Upper lobe of left lung (tissue), 6 donors: ENCODE data around the gene NELFB. TPM values are rescaled to one million over a fixed set of nuclear protein-coding genes. Genes with fewer than 3 reads are reported as not detected.

ENCODE experiments used
- ATAC-seq, 2 donors: fragments of 200-7000 bp; cut with Tn5 transposase; one replicate each; pipeline ENCODE4 v1.9.1; 2022; ENCODE audit warnings: mild to moderate bottlenecking in 2 of 2, moderate library complexity in 2 of 2; ENCODE audit not compliant: low FRiP score in 2 of 2
- DNase-seq, 2 donors: peaks; one replicate each; pipeline ENCODE4 v3.0.0-alpha.2; 2019 to 2020
- H3K27ac ChIP-seq, 4 donors: fragments of 200-600 bp; sonication (generic); one replicate each; pipeline ENCODE4 v1.5.1; 2016 to 2019
- H3K27me3 ChIP-seq, 4 donors: fragments of 200-600 bp; sonication (generic); one replicate each; pipeline ENCODE4 v1.5.1; 2017 to 2019
- H3K36me3 ChIP-seq, 4 donors: fragments of 200-600 bp; sonication (generic); one replicate each; pipeline ENCODE4 v1.5.1; 2016 to 2019
- H3K4me1 ChIP-seq, 4 donors: fragments of 200-600 bp; sonication (generic); one replicate each; pipeline ENCODE4 v1.5.1; 2018 to 2019
- H3K4me3 ChIP-seq, 4 donors: fragments of 200-600 bp; sonication (generic); one replicate each; pipeline ENCODE4 v1.5.1; 2017 to 2019; ENCODE audit warnings: mild to moderate bottlenecking in 2 of 4, moderate library complexity in 1 of 4
- H3K9me3 ChIP-seq, 4 donors: fragments of 200-600 bp; sonication (generic); one replicate each; pipeline ENCODE4 v1.5.1; 2018 to 2019
- EP300 ChIP-seq, 4 donors: sonication (generic); formaldehyde crosslinking; IDR thresholded peaks; one replicate each; pipeline ENCODE4 v1.5.1; 2017; ENCODE audit warnings: antibody characterized with exemption in 4 of 4, control low read depth in 2 of 4
- POLR2A ChIP-seq, 4 donors: fragments of 450-650 bp; IDR thresholded peaks; one replicate each; pipeline ENCODE4 v1.5.1; 2016 to 2017; ENCODE audit warnings: antibody characterized with exemption in 4 of 4, mild to moderate bottlenecking in 2 of 4
- POLR2AphosphoS5 ChIP-seq, 2 donors: sonication (generic); formaldehyde crosslinking; IDR thresholded peaks; one replicate each; pipeline ENCODE4 v1.5.1; 2017; ENCODE audit warnings: antibody characterized with exemption in 2 of 2
- WGBS, 2 donors: methylation state at CpG; one replicate each; pipeline ENCODE4 v1.1.5; 2017 to 2018; 5-methylcytosine and 5-hydroxymethylcytosine counted together
- total RNA-seq, 6 donors: library from RNA; depleted of rRNA in 4 of 6; stranded (reverse); fragments of >200 nt in 4 of 6; gene quantifications; one replicate each; pipeline versions ENCODE4 v1.1.0 to v1.2.1, GENCODE V29; 2016 to 2021
- TF ChIP-seq, protein P1 (sequence below), 6 experiments: fragments of 450-650 bp in 4 of 6; fragments of 200-600 bp in 2 of 6; sonication (generic) in 2 of 6; IDR thresholded peaks; one replicate each; pipeline ENCODE4 v1.5.1; 2016 to 2019; ENCODE audit warnings: antibody characterized with exemption in 6 of 6
- donor health status: DM: no; HTN: no; CAD: no; lungs with moderate emphysema.
- donor health status: DM: no; HTN: yes; CAD: no; lungs with severe emphysema.

The NELFB gene
- total RNA-seq, 6 donors from 2014 or later: 31.8 to 55.6 (median 49.8) TPM

DNA sequence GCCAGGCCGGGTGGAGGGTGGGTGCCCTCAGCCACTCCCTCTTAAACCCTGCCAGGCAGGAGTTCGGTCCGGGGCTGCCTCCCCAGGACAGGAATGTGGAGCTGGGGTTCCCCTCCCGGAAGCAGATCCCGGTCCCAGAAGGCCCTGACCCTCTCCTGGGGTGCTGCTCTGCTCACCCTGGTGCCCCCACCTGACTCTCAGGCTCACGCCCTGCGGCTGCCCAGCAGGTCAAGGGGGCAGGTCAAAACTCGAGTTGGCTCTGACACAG is 50.6 kb downstream of the NELFB start:
- no peaks in the 10 kb centered on the region for H3K36me3 ChIP-seq
- peak overlapping the region in 2 of 4 donors; percentile 27 to 40 for H3K4me3 ChIP-seq
- H3K9me3 ChIP-seq: no peaks in the 10 kb centered on the region
- WGBS, 2 donors: 13% methylated on average over 8 of the region's 8 CpGs; no CpG with 5 or more reads in 1 of the 2 donors
- TF ChIP-seq POLR2A (IDR thresholded peaks at IDR 0.05): no peak
- TF ChIP-seq, protein P1, sequence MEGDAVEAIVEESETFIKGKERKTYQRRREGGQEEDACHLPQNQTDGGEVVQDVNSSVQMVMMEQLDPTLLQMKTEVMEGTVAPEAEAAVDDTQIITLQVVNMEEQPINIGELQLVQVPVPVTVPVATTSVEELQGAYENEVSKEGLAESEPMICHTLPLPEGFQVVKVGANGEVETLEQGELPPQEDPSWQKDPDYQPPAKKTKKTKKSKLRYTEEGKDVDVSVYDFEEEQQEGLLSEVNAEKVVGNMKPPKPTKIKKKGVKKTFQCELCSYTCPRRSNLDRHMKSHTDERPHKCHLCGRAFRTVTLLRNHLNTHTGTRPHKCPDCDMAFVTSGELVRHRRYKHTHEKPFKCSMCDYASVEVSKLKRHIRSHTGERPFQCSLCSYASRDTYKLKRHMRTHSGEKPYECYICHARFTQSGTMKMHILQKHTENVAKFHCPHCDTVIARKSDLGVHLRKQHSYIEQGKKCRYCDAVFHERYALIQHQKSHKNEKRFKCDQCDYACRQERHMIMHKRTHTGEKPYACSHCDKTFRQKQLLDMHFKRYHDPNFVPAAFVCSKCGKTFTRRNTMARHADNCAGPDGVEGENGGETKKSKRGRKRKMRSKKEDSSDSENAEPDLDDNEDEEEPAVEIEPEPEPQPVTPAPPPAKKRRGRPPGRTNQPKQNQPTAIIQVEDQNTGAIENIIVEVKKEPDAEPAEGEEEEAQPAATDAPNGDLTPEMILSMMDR (IDR thresholded peaks at IDR 0.05): no peak
- TF ChIP-seq POLR2AphosphoS5 (IDR thresholded peaks at IDR 0.05): no peak
- TF ChIP-seq EP300 (IDR thresholded peaks at IDR 0.05): no peak
- peaks cover 0 to 7% (median 4%) of the 10 kb centered on the region in 4 donors for H3K27me3 ChIP-seq
- ATAC-seq: no peak
- peak overlapping the region; percentile 69 to 90 (median 87) for H3K27ac ChIP-seq
- peaks cover 57 to 69% (median 59%) of the 10 kb centered on the region in 4 donors for H3K4me1 ChIP-seq
- DNase-seq: peak in 1 of 2 donors; percentile 65

DNA sequence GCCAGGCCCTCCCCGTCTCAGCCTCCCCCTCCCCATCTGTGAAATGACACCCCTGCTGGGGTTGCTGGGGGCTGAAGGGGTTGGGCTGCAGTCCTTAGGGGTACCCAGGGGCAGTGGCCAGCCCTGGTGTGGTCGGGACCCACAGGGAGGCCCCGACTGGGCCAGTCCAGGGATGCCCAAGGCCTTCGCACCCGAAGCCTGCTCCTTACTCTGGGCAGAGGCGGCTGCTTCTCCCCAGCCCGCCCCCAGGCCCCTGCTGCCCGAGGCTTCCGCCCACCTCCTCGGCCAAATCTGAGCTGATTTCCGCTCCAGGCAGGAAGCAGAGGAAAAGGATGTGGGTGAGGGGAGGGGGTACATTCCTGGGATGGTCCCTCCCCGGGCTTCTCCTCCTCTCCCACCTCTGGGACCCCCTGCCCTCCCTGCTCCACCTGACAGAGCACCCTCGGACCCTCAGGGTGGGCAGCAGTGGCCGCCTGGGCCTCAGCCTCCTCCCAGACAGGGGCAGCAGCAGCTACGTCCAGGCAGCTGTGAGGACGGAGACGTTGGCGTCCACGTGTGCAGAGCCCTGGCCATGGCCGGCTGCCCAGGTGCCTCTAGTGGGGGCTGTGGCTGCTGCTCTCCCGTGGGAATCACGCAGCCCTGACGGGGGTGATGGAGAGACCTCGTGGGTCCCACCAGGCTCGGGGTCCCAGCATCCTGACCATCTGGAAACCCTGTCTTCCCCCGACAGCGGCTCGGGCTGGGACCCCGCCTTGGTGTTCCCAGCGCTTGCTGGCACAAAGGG is 51.1 kb downstream of the NELFB start:
- Histone ChIP-seq H3K4me1 (peaks cover 51 to 64% (median 55%) of the 10 kb centered on the region in 4 donors), H3K36me3 (no peaks in the 10 kb centered on the region), H3K9me3 (no peaks in the 10 kb centered on the region), H3K4me3 (peak overlapping the region in 2 of 4 donors; percentile 27 to 40), H3K27me3 (peaks cover 0 to 7% (median 2%) of the 10 kb centered on the region in 4 donors), H3K27ac (peak overlapping the region; percentile 69 to 90 (median 87))
- DNase-seq: peak in 1 of 2 donors; percentile 83
- ATAC-seq: peak in 1 of 2 donors; percentile 5
- WGBS, 2 donors: 22 to 40% methylated on average over 3 to 24 of the region's 30 CpGs
- TF ChIP-seq POLR2AphosphoS5 (IDR thresholded peaks at IDR 0.05) (no peak), EP300 (IDR thresholded peaks at IDR 0.05) (no peak), POLR2A (IDR thresholded peaks at IDR 0.05) (no peak)
- TF ChIP-seq, protein P1 (IDR thresholded peaks at IDR 0.05): no peak

DNA sequence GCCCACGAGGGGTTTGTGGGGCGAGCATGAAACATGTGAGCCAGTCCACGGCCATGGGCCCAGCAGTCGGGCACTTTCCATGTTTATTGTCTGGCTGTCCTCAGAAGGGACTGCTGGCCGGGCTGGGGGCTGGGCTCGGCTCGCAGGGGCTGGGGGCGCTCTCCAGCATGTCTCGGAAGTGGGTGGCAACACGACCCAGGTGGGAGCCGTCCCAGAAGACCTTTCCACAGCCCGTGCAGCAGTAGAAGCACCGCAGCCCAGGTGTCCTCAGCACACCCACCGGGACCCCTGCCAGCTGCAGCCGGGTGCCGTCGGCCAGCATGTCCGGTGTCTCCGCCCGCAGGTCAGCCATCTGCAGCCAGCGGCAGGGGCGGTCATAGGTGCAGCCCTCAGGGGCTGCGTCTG is 51.7 kb downstream of the NELFB start:
- TF ChIP-seq, protein P1 (IDR thresholded peaks at IDR 0.05): no peak
- no peak for TF ChIP-seq POLR2A (IDR thresholded peaks at IDR 0.05)
- ATAC-seq (no peak), DNase-seq (peak in 1 of 2 donors; percentile 85)
- Histone ChIP-seq H3K4me3 (no peak overlapping the region), H3K27me3 (peaks cover 0 to 7% (median 2%) of the 10 kb centered on the region in 4 donors), H3K27ac (peak overlapping the region; percentile 69 to 90 (median 87)), H3K36me3 (no peaks in the 10 kb centered on the region), H3K4me1 (peaks cover 47 to 59% (median 51%) of the 10 kb centered on the region in 4 donors), H3K9me3 (no peaks in the 10 kb centered on the region)
- 39% methylated on average over 12 of the region's 23 CpGs; no CpG with 5 or more reads in 1 of the 2 donors for WGBS, 2 donors

DNA sequence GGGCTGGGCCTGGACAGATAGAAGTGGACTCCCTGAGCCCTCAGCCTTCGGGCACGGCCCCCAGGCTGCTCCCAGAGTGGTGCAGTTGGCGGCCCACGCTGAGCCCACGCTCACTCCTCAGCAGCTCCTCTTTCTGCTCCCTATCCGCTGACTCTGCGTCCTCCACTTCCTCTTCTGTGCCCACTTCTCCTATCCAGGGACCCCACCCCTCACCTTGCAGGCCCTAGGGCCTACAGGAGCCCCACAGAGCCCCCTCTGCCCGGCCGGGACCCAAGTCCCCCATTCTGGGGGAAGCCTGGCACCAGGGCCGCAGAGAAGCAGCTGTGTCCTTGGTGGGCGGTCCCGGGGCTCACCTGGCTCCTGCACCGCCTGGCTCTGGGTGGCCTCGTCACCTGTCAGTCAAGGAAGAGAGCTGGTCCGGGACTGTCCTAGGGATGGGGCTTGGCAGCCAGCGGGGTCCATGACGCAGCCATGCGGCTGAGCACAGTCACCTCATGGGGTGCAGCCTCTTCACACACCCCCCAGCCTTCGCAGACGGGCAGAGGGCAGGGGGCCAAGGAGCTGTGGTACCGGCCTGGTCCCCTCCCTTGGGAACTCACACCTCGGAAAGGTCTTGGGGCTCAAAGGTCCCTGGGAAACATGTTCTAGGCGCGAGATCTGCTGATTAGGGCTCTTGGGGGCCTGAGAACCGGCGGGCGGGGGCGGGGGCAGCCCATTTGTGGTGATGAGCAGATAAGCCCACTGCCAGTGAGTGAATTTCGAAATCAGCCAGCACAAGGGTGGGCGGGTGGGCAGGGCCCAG is 52.3 kb downstream of the NELFB start:
- H3K36me3 ChIP-seq: no peaks in the 10 kb centered on the region
- H3K27ac ChIP-seq: peak overlapping the region in 2 of 4 donors; percentile 86 to 90
- ATAC-seq (no peak), DNase-seq (peak in 1 of 2 donors; percentile 79)
- TF ChIP-seq POLR2A (IDR thresholded peaks at IDR 0.05): no peak
- TF ChIP-seq, protein P1 (IDR thresholded peaks at IDR 0.05): no peak
- no peak for TF ChIP-seq POLR2AphosphoS5 (IDR thresholded peaks at IDR 0.05)
- TF ChIP-seq EP300 (IDR thresholded peaks at IDR 0.05): no peak
- WGBS, 2 donors: 39 to 52% methylated on average over 5 to 27 of the region's 30 CpGs
- H3K4me3 ChIP-seq: no peak overlapping the region
- H3K9me3 ChIP-seq: no peaks in the 10 kb centered on the region
- H3K4me1 ChIP-seq: peaks cover 47 to 63% (median 51%) of the 10 kb centered on the region in 4 donors
- peaks cover 0 to 7% (median 2%) of the 10 kb centered on the region in 4 donors for H3K27me3 ChIP-seq
